Activated naive CD8-positive, alpha-beta T cell treated with anti-CD3 and anti-CD28 coated beads, Interleukin-2, amount 50 U/mL, for 16 hours (primary cell): ENCODE results near the gene POLD2.
"Not testable (repeated sequence)": the region's sequence is repeated elsewhere in the genome, so short reads cannot be mapped to it uniquely, and the experiment has no call there.

Experiments
- DNase-seq: peaks from one replicate; pipeline ENCODE4 v3.0.0-alpha.2; 2020; ENCODE audit warnings: low read depth, low spot score

Gene POLD2

DNA sequence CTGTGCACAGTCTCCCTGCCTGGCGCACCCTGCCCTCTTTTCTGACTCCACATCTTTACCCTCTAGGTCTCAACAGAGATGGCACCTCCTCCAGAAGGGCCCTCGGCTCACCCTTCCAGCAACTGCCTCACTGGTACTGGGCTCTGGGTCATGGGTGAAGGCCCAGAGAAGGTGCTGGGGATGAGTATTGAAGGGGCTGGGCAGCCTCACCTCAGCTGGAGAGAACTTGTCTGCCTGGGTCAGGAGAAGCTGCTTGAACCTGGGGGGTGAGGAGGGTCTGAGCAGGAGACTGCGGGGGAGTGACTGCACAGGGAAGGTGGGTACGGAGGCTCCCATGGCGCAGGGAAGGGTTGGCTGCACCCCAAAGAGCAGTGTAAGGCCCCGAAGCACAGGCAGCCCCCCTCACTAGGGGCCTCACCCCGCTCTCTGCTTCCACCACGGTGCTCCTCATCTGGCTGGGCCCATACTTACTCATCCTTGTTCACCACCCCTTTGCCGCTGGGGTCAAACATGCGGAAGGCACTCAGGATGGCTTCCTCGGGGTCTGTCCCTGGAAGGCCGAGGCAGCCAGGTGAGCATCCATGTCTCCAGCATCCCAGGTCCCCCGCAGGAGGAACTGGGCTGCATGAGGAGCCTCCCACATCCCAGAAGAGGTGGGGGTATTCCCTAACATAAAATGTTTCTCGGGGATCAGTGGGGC is 16.1 kb upstream of the POLD2 start:
- no peak for DNase-seq

DNA sequence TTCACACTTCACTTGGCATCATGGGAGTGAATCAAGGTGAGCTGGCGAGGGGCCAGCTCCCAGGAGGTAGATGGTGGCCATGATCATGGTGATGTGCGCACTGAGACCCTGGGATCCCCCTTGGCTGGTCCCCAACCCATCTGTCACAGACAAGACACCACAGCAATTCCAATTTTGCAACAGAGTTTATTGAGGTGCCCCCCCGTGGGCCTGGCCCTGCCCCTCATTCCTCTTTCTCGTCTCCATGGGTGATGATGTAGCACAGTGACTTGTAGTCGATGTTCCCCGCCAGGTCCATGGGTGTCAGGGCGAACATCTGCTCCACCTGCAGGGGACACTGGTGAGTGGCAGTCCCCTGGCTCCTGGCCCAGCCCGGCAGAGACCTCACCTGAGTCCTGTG is 15.3 kb upstream of the POLD2 start:
- DNase-seq: no peak

DNA sequence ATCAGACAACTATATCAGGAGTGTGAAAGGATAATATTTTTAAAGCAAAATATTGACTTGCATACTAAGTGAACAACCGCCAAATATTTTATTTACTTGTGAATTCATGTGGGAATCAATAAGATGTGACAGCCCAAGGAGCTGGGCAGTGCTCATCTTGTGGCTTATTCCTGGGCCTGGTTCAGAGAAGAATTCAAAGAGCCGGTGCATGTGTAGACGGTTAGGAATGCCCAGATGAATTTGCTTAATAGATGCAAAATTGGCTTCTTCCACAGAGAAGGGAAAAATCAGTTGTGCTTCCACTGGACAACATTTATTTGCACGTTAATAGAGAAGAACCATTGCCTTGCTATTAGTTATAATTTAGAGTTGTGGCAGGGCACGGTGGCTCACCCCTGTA is 13.4 kb upstream of the POLD2 start:
- DNase-seq: no peak

DNA sequence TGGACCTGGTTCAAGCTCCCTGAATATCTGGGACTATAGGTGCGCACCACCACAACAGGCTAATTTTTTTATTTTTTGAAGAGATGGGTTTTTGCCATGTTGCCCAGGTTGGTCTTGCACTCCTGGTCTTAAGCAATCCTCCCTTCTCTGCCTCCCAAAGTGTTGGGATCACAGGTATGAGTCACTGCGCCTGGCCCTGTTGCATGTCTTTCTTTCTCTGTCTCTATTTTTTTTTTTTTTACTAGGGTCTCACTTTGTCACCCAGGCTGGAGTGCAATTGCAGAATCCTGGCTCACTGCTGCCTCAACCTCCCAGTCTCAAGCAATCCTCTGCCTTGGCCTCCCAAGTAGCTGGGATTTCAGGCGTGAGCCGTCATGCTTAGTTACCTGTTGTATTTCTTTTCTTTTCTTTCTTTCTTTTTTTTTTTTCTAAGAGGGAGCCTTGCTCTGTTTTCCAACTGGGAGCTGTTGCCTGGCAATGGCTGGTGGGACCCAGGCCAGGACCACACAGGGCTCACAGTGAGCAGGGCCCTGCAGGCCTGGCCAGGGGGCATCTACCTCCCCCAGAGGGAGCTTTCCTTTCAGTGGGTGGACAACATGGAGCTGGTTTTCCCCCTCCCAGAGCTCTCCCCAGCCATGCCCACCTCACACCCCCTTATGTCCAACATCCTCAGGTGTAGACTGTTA is 11.7 kb upstream of the POLD2 start:
- no peak for DNase-seq

DNA sequence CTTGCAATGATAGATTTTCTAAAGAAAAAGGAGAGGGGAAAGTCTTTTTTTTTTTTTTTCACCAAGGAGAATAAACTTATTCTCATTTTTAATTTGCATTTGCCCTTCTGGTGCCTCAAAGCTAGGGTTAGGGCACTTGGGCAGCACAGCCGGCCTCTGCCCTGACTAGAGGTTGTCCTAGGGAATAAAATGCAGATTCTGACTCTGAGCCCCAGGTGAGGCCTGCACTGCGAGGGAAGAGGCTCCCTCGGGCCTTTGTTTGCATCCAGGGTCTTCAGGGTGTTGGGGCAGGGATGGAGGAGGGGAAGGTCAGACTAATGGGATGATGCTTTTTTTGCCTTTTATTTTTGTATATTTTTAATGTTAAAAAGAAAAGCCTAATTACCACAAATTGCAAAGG is 9.9 kb upstream of the POLD2 start:
- no peak for DNase-seq

DNA sequence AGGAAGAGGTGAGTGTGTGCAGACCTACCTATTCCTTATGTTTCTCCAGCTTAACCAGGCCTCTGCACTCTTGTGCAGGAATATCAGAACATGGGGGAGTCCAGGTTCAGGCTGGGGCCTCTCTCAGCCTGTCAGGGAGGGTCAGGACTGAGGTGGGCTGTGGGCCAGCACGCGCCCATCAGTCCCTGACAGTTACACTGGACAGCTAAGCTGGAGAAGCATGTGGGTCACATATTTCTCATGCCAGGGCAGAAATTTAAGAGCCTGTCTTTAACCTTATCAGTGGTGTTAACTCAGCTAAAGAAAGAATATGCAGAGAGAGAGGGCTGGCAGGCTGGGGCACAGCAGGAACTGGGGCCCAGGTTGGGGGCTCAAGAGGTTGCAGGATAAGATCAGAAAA is 8.7 kb upstream of the POLD2 start:
- no peak for DNase-seq

DNA sequence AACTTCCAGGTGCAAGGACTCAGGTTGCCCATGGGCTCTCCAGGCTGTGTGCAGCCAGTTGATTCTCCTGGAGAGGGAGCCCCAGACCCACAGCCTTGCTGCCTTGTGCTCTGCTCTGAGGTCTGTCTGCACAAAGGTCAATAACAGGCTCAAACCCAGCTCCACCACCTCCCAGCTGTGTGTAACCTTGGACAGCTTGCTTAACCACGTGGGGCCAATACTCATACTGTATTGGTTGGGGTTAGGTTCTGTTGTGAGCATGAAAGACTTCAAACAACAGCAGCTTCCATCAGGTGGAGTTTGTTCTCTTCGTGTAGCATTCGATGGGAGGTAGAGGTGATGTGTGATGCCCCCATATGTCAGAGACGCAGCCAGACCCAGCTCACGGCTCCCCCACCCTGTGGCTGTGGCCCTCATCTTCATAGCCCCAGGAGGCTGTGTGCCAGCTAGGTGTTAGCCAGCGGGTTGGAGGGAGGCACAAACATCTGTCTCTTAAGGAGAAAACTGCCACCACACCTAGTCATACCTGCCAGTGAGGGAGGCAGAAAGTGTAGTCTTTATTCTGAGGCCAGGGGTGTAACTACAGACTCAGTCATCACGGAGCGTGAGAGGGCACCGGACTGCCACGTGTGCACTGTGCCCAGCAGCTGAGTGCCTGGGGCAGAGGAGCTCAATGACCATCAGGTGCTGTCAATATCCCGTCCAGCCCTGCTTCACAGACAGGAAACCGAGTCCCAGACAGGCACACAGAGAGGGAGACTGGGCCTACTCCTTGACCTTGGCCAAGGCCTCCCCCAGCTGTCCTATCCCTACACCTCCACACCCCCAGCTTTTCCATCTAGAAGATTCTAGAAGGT is 8.1 kb upstream of the POLD2 start:
- no peak for DNase-seq

DNA sequence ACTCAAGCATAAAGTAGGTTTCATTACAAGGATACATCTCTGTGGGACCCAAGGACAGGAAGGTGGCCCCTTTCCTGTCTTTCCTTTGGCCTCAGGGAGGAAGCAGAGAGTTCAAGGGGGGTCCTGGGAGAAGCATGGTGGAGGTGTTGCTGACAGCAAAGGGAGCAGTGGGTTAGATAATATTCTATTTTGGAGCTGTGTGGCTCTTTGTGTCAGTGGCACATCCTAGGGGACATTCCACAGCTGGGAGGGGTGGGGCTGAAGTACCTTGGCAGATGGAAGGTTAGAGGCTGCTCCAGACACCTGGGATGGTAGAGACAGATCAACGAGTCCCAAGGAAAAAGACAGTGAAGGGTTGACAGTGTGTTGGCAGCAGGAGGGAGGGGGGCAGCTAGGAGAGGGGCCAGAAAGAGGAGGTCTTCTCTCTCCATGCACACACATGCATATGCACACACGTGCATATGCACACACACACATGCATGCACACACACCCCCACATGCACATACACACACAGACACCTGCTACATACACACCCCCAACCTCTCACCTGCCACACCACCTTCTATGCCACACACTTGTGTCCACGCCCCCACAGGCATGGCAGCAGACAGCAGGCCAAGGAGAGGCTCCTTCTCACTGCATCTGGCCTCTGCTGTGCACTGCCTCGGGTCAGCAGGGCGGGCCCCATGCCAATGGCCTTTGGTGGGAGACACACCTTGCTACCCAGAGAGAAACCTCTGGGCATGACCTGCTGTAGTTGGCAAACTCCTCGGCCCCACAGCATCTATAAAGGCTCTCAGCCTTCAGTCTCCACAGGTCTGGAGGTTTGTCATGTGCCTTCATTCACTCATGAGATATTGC is 5.6 kb upstream of the POLD2 start:
- DNase-seq: no peak

DNA sequence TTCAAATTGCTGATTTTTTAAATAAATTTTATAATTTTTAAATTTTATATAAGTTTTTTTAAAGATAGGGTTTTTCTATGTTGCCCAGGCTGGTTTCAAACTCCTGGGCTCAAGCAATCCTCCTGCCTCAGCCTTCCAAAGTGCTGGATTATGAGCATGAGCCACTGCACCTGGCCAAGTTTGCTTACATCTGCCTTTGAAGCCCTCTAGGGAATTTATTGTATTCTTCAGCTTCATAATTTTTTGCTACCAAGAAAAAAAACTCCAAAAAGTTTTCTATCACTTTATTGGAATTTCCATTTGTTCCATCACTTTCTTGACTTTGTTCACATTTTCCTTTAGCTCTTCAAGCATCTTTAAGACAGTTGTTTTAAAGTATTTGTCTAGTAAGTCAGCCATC is 3.8 kb upstream of the POLD2 start:
- DNase-seq: no peak

DNA sequence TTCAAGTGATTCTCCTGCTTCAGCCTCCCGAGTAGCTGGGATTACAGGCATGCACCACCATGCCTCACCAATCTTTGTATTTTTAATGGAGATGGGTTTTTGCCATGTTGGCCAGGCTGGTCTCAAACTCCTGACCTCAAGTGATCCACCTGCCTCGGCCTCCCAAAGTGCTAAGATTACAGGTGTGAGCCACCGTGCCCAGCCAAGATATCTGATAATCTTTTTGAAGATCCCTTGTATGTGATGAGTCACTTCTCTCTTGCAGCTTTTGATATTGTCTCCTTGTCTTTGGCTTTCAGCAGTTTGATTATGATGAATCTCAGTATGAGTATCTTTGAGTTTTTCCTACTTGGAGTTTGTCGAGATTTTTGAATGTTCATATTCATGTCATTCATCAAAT is 3.2 kb upstream of the POLD2 start:
- DNase-seq: not testable (repeated sequence)

- no peak for DNase-seq
These were observed 1.5 kb upstream of the POLD2 start for GRCh38 chr7:44124822-44125202.

DNA sequence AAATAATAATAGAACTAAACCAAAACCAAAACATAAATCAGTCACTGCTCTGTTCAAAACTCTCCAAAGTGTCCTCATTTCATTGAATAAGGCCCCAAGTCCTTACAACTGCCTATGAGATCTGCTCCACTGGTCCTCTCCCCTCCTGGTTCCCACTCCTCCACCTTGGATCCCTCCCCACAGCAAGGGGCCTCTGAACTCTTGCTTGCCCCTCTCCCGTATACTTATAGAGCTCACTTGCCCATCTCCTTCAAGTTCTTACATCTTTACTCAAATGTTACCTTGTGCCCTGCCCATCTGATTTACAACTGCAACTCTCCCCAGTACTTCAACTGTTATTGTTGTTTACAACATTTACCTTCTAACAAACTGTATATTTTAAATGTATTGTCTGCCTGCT is 819 bp downstream of the POLD2 start:
- no peak for DNase-seq

GRCh38 chr7:44121761-44122420 is 1.5 kb downstream of the POLD2 start:
- DNase-seq: no peak

DNA sequence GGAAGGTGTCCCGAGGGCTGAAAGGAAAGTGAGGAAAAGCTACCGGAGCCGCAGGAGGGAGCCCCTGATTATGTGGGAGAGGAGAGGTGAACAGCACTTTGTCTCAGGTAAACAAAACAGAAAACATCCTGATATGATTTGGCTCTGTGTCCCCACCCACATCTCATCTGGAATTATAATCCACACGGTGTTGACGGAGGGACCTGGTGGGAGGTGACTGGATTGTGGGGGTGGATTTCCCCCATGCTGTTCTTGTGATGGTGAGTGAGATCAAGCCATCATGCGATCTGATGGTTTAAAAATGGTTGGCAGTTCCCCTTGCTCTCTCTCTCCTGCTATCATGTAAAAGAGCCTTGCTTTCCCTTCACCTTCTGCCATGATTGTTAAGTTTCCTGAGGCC is 3.0 kb downstream of the POLD2 start:
- no peak for DNase-seq

GRCh38 chr7:44119829-44120380 is 3.4 kb downstream of the POLD2 start:
- no peak for DNase-seq

DNA sequence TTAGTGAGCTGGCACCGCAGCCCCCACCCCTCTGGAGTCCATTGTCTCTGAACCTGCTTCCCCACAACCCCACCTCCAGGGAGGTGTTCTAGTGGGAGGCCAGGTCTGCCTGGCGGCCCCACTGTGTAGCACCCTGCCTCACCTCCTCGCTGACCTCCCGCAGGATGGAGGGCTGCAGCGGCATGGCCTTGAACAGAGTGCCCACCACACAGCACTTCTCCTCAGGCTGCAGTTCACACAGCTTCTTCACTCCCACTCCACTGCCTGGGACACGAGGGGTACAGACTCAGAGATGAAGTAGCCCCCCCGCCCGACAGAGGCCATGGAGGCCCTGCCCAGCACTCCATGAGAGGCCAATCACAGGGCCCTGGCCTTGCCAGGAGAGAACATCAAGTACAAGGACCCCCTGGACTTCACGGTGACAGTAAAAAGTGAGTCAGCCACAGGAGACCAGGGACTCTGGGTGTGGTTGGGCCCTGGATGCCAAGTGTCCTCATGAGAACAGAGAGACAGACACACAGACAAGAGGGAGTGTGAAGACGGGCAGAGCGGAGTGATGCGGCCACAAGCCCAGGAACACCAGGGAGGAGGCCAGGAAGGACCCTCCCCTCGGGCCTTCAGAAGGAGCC is 5.4 kb downstream of the POLD2 start:
- DNase-seq: no peak

- no peak for DNase-seq
These were observed 6.3 kb downstream of the POLD2 start for GRCh38 chr7:44116789-44117666.

DNA sequence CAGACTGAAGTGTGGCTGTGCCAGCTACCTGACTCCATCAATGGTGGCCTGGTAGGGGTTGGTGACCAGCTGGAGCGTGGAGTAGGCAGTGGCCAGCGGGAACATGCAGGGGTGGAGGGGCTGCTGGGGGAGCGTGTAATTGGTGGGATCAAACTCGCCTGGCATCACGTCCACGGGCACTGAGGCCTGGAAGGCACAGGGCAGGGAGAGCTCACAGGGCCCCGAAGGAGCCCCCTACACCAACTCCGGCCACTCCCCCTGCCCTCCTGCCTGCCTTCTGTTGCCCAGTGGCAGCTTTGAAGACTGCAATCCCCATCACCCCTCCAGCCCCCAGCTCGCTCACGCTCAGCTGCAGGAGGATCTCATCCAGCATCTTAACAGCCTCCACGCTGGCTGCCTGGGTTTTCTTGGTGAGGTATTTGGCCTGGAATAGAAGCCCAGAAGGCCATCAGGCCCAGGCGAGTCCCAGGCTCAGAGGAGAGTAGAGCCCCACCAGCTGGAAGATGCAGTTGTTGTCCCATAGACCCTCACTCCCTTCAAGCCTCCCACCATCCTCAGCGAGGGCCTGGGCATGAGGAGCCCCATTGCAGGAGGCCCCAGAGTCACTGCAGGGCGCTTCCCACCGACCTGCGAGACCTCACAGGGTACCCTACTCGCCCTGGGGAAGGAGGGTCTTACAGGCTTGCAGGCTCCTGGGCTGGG is 7.1 kb downstream of the POLD2 start:
- no peak for DNase-seq
